H9 (cell line): ENCODE results near the gene IL17REL. TPM values are rescaled to one million over a fixed set of nuclear protein-coding genes. Genes with fewer than 3 reads are reported as not detected.

Experiments
- DNase-seq: peaks from one replicate; pipeline ENCODE4 v3.0.0-alpha.2; 2017
- H2AFZ ChIP-seq: one replicate; pipeline ENCODE4 v1.6.1; 2013; ENCODE audit warnings: mild to moderate bottlenecking, low read length, control low read depth, moderate library complexity
- H2AK5ac ChIP-seq: 2 replicates; pipeline ENCODE4 v1.6.1; 2013; ENCODE audit warnings: low read length, control low read depth, mixed read lengths; ENCODE audit not compliant: insufficient read length
- H2BK120ac ChIP-seq: one replicate; pipeline ENCODE4 v1.6.1; 2013; ENCODE audit warnings: low read depth, mild to moderate bottlenecking, low read length, control low read depth, inconsistent platforms; ENCODE audit not compliant: poor library complexity, severe bottlenecking
- H2BK12ac ChIP-seq: 2 replicates; pipeline ENCODE4 v1.6.1; 2013; ENCODE audit warnings: low read length, control low read depth, mixed read lengths, low read depth; ENCODE audit not compliant: insufficient read length
- H2BK15ac ChIP-seq: 2 replicates; pipeline ENCODE4 v1.6.1; 2013; ENCODE audit warnings: low read depth, low read length, control low read depth
- H2BK20ac ChIP-seq: one replicate; pipeline ENCODE4 v1.6.1; 2013; ENCODE audit warnings: low read depth, mild to moderate bottlenecking, low read length, control low read depth, inconsistent platforms; ENCODE audit not compliant: poor library complexity, severe bottlenecking
- H2BK5ac ChIP-seq: 2 replicates; pipeline ENCODE4 v1.6.1; 2013; ENCODE audit warnings: low read length, control low read depth, mixed read lengths; ENCODE audit not compliant: insufficient read length
- H3K14ac ChIP-seq: 2 replicates; pipeline ENCODE4 v1.6.1; 2013; ENCODE audit warnings: low read length, control low read depth; ENCODE audit not compliant: insufficient read depth
- H3K18ac ChIP-seq: 2 replicates; pipeline ENCODE4 v1.6.1; 2013; ENCODE audit warnings: low read depth, mild to moderate bottlenecking, mixed read lengths, low read length, control low read depth; ENCODE audit not compliant: insufficient read length
- H3K23ac ChIP-seq: 2 replicates; pipeline ENCODE4 v1.6.1; 2013; ENCODE audit warnings: low read length, control low read depth, mixed read lengths, low read depth; ENCODE audit not compliant: insufficient read length
- H3K23me2 ChIP-seq: 2 replicates; pipeline ENCODE4 v1.6.1; 2013; ENCODE audit warnings: low read depth, mild to moderate bottlenecking, mixed read lengths, low read length, control low read depth; ENCODE audit not compliant: insufficient read length, poor library complexity, severe bottlenecking
- H3K27ac ChIP-seq: 2 replicates; pipeline ENCODE4 v1.5.1; 2013; ENCODE audit warnings: low read length, control low read depth, mixed read lengths, low read depth; ENCODE audit not compliant: insufficient read length
- H3K27me3 ChIP-seq: 2 replicates; pipeline ENCODE4 v1.6.1; 2013; ENCODE audit warnings: low read length, control low read depth, inconsistent platforms; ENCODE audit not compliant: insufficient read depth
- H3K4ac ChIP-seq: 2 replicates; pipeline ENCODE4 v1.6.1; 2013; ENCODE audit warnings: low read depth, mild to moderate bottlenecking, control low read depth, inconsistent platforms, low read length, moderate library complexity
- H3K4me1 ChIP-seq: 2 replicates; pipeline ENCODE4 v1.6.1; 2013; ENCODE audit warnings: low read length, control low read depth, inconsistent platforms; ENCODE audit not compliant: insufficient read depth
- H3K4me2 ChIP-seq: 2 replicates; pipeline ENCODE4 v1.6.1; 2013; ENCODE audit warnings: low read length, control low read depth, mixed read lengths; ENCODE audit not compliant: insufficient read length, insufficient read depth
- H3K56ac ChIP-seq: 2 replicates; pipeline ENCODE4 v1.6.1; 2013; ENCODE audit warnings: low read depth, mild to moderate bottlenecking, mixed read lengths, low read length, control low read depth; ENCODE audit not compliant: insufficient read length
- H3K79me1 ChIP-seq: 2 replicates; pipeline ENCODE4 v1.6.1; 2013; ENCODE audit warnings: low read depth, mild to moderate bottlenecking, moderate library complexity, low read length, control low read depth, inconsistent platforms; ENCODE audit not compliant: insufficient read depth, poor library complexity, severe bottlenecking
- H3K79me2 ChIP-seq: 2 replicates; pipeline ENCODE4 v1.6.1; 2013; ENCODE audit warnings: low read length, control low read depth, inconsistent platforms; ENCODE audit not compliant: insufficient read depth
- H3K9ac ChIP-seq: 2 replicates; pipeline ENCODE4 v1.6.1; 2013; ENCODE audit warnings: low read length, control low read depth, mixed read lengths; ENCODE audit not compliant: insufficient read length; ENCODE audit errors: extremely low read depth
- H3K9me3 ChIP-seq: one replicate; pipeline ENCODE4 v1.6.1; 2013; ENCODE audit warnings: low read depth, low read length, inconsistent platforms; ENCODE audit not compliant: control insufficient read depth
- H3T11ph ChIP-seq: one replicate; pipeline ENCODE4 v1.6.1; 2013; ENCODE audit warnings: mild to moderate bottlenecking, low read length, control low read depth, inconsistent platforms
- H4K20me1 ChIP-seq: one replicate; pipeline ENCODE4 v1.6.1; 2013; ENCODE audit not compliant: control insufficient read depth, insufficient read length, insufficient read depth
- H4K5ac ChIP-seq: 2 replicates; pipeline ENCODE4 v1.6.1; 2013; ENCODE audit warnings: low read depth, mild to moderate bottlenecking, mixed read lengths, low read length, control low read depth; ENCODE audit not compliant: insufficient read length
- H4K8ac ChIP-seq: replicated peaks from 2 replicates; pipeline ENCODE4 v1.6.1; 2013; ENCODE audit warnings: low read length, control low read depth, mixed read lengths, low read depth; ENCODE audit not compliant: insufficient read length
- H4K91ac ChIP-seq: 2 replicates; pipeline ENCODE4 v1.6.1; 2013; ENCODE audit warnings: low read depth, mild to moderate bottlenecking, moderate library complexity, mixed read lengths, low read length, control low read depth; ENCODE audit not compliant: insufficient read length
- H3K27ac Mint-ChIP-seq, 3 experiments: 2 replicates in 2 of 3; 3 replicates in 1 of 3; pipeline ENCODE4 v1.8.0; 2020 to 2021; ENCODE audit warnings: mixed read lengths in 3 of 3, mild to moderate bottlenecking in 1 of 3, moderate library complexity in 1 of 3
- H3K27me3 Mint-ChIP-seq: 2 replicates; pipeline ENCODE4 v1.8.0; 2021; ENCODE audit warnings: low read depth, mild to moderate bottlenecking, moderate library complexity, mixed read lengths
- H3K36me3 Mint-ChIP-seq, 3 experiments: 2 replicates in 2 of 3; 3 replicates in 1 of 3; pipeline ENCODE4 v1.8.0; 2020 to 2021; ENCODE audit warnings: low read depth in 3 of 3, mixed read lengths in 3 of 3; ENCODE audit not compliant: insufficient read depth in 1 of 3
- H3K4me1 Mint-ChIP-seq, 2 experiments: 2 replicates each; pipeline ENCODE4 v1.8.0; 2020; ENCODE audit warnings: mixed read lengths in 2 of 2
- H3K4me3 Mint-ChIP-seq, 2 experiments: 2 replicates in 1 of 2; 3 replicates in 1 of 2; pipeline ENCODE4 v1.8.0; 2020 to 2021; ENCODE audit warnings: mild to moderate bottlenecking in 2 of 2, mixed read lengths in 2 of 2, moderate library complexity in 1 of 2
- H3K9me3 Mint-ChIP-seq, 2 experiments: 2 replicates in 1 of 2; 3 replicates in 1 of 2; pipeline ENCODE4 v1.8.0; 2020; ENCODE audit warnings: mild to moderate bottlenecking in 2 of 2, mixed read lengths in 2 of 2, moderate library complexity in 1 of 2
- WGBS: extraction: QIAGEN DNeasy Blood & Tissue Kit; methylation state at CpG from one replicate; pipeline ENCODE4 v1.1.7; 2013; ENCODE audit warnings: missing lambda C conversion rate, low lambda C conversion rate, mixed read lengths; ENCODE audit not compliant: insufficient read length; ENCODE audit errors: extremely low coverage; 5-methylcytosine and 5-hydroxymethylcytosine counted together
- total RNA-seq: library from RNA; stranded (reverse); gene quantifications from 2 replicates; pipeline ENCODE4 v1.2.1, GENCODE V29; 2021
- TF ChIP-seq, protein P1 (sequence below): fragments of 200-600 bp; sonication (generic); conservative IDR thresholded peaks from 3 replicates; pipeline ENCODE4 v1.8.0; 2021; ENCODE audit warnings: antibody characterized with exemption, mild to moderate bottlenecking

The IL17REL gene
- total RNA-seq, 1 experiment from 2014 or later, result 0.20 TPM

GRCh38 chr22:50039669-50040443 lies 27.3 kb upstream of the IL17REL start:
- TF ChIP-seq, protein P1, sequence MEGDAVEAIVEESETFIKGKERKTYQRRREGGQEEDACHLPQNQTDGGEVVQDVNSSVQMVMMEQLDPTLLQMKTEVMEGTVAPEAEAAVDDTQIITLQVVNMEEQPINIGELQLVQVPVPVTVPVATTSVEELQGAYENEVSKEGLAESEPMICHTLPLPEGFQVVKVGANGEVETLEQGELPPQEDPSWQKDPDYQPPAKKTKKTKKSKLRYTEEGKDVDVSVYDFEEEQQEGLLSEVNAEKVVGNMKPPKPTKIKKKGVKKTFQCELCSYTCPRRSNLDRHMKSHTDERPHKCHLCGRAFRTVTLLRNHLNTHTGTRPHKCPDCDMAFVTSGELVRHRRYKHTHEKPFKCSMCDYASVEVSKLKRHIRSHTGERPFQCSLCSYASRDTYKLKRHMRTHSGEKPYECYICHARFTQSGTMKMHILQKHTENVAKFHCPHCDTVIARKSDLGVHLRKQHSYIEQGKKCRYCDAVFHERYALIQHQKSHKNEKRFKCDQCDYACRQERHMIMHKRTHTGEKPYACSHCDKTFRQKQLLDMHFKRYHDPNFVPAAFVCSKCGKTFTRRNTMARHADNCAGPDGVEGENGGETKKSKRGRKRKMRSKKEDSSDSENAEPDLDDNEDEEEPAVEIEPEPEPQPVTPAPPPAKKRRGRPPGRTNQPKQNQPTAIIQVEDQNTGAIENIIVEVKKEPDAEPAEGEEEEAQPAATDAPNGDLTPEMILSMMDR, result no peak
- no CpG with 5 or more reads among the region's 29 CpGs for WGBS
- no peak overlapping the region for H3K4me3 Mint-ChIP-seq

More at GRCh38 chr22:50039669-50040443, 27.3 kb upstream of the IL17REL start:
- no peak overlapping the region for H2BK120ac ChIP-seq
- no peak overlapping the region for H3K4ac ChIP-seq
- H3K4me1 Mint-ChIP-seq, result no peaks in the 10 kb centered on the region
- H3K18ac ChIP-seq, result no peak overlapping the region
- no peak overlapping the region for H2BK5ac ChIP-seq
- H3K4me2 ChIP-seq, result no peak overlapping the region
- H2BK20ac ChIP-seq, result no peak overlapping the region
- H3K27me3 Mint-ChIP-seq, result peaks cover 8% of the 10 kb centered on the region; the same call in 1 of the 2 replicates
- no peak overlapping the region for H3K56ac ChIP-seq
- H3K14ac ChIP-seq, result no peak overlapping the region
- H2BK12ac ChIP-seq, result no peak overlapping the region
- DNase-seq, result no peak
- H2AK5ac ChIP-seq, result no peak overlapping the region
- no peak overlapping the region for H2AFZ ChIP-seq
- no peaks in the 10 kb centered on the region for H3K4me1 ChIP-seq
- no peaks in the 10 kb centered on the region for H3K79me1 ChIP-seq
- no peak overlapping the region for H4K8ac ChIP-seq
- H3K9me3 ChIP-seq, result no peaks in the 10 kb centered on the region
- no peak overlapping the region for H3K27ac ChIP-seq
- H3K27me3 ChIP-seq, result no peaks in the 10 kb centered on the region
- H4K20me1 ChIP-seq, result no peaks in the 10 kb centered on the region
- H3K9ac ChIP-seq, result no peak overlapping the region
- no peak overlapping the region for H3T11ph ChIP-seq
- no peaks in the 10 kb centered on the region for H3K79me2 ChIP-seq
- H3K36me3 Mint-ChIP-seq, result no peaks in the 10 kb centered on the region
- H3K9me3 Mint-ChIP-seq, result peaks cover 4 to 10% of the 10 kb centered on the region in 2 experiments; a peak in 3 of 5 replicates
- no peak overlapping the region for H4K5ac ChIP-seq
- no peak overlapping the region for H3K23ac ChIP-seq
- H4K91ac ChIP-seq, result no peak overlapping the region
- no peaks in the 10 kb centered on the region for H3K23me2 ChIP-seq
- H2BK15ac ChIP-seq, result no peak overlapping the region
- H3K27ac Mint-ChIP-seq, result no peak overlapping the region
